Measurements from ENCODE around the gene ARID3A.

DNA sequence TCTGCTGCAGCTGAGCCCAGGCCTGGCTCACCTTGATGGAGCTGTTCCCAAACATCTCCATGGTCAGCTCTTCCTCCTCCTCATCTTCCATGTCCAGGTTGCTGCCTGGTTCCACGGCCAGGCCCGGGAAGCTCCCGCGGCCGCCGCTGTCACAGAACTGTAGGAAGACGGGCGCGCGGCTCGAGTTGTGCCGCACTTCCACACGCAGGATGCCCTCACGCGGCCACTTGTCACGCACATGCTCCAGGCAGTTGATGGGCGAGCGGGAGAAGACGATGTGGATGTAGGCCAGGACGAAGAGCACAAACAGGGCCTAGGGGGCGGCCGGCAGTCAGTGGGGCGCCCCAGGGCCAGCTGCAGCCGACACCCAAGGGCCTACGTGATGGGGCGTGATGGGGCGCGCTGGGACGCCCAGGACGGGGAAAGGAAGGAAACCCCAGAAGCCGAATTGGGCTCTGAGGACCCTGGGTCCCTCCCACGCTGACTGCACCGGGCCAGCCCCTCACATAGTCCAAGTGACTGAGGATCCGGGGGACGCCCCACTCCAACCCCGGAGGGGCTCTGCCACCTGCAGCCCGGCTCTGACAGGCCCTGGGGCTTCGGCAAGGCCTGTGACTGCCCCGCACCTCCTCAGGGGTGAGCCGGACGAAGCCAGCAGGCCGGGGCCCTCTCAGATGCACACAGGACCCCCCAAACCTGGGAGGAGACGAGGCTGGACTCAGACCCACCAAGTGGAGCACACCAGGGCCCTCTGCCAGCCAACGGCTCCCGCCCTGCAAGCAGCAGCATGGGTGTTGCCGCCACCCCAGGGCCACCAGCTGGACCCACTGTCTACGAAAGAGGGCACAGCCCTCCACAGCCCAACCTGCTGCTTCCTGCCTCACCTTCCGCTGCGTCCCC lies 88.6 kb downstream of the ARID3A start:
- TF ChIP-seq, protein P1, sequence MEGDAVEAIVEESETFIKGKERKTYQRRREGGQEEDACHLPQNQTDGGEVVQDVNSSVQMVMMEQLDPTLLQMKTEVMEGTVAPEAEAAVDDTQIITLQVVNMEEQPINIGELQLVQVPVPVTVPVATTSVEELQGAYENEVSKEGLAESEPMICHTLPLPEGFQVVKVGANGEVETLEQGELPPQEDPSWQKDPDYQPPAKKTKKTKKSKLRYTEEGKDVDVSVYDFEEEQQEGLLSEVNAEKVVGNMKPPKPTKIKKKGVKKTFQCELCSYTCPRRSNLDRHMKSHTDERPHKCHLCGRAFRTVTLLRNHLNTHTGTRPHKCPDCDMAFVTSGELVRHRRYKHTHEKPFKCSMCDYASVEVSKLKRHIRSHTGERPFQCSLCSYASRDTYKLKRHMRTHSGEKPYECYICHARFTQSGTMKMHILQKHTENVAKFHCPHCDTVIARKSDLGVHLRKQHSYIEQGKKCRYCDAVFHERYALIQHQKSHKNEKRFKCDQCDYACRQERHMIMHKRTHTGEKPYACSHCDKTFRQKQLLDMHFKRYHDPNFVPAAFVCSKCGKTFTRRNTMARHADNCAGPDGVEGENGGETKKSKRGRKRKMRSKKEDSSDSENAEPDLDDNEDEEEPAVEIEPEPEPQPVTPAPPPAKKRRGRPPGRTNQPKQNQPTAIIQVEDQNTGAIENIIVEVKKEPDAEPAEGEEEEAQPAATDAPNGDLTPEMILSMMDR (IDR thresholded peaks at IDR 0.05) = no peak
- TF ChIP-seq POLR2A (IDR thresholded peaks at IDR 0.05) = no peak

Measured in Peyer's patch (tissue), 4 donors.